Right atrium auricular region (tissue), 2 donors: ENCODE measurements around the gene SYNDIG1. TPM values are rescaled to one million over a fixed set of nuclear protein-coding genes. Genes with fewer than 3 reads are reported as not detected.

Experiments
- DNase-seq: peaks from one replicate; pipeline ENCODE4 v3.0.0-alpha.2; 2019; ENCODE audit warnings: low spot score
- H3K27ac ChIP-seq, 2 donors: fragments of 200-600 bp; sonication (generic); 1 replicate in 1 of 2; 2 replicates in 1 of 2; pipeline ENCODE4 v1.5.1; 2016 to 2019
- H3K27me3 ChIP-seq, 2 donors: fragments of 200-600 bp; sonication (generic); one replicate each; pipeline versions ENCODE4 v1.5.1 to v1.6.0; 2017 to 2019
- H3K36me3 ChIP-seq: fragments of 200-600 bp; sonication (generic); one replicate; pipeline ENCODE4 v1.5.1; 2016
- H3K4me1 ChIP-seq, 2 donors: fragments of 200-600 bp; sonication (generic); one replicate each; pipeline versions ENCODE4 v1.5.1 to v1.6.0; 2017 to 2019
- H3K4me3 ChIP-seq, 2 donors: fragments of 200-600 bp; sonication (generic); 1 replicate in 1 of 2; 2 replicates in 1 of 2; pipeline ENCODE4 v1.5.1; 2017 to 2019; ENCODE audit warnings: mild to moderate bottlenecking in 1 of 2, moderate library complexity in 1 of 2
- H3K9me3 ChIP-seq, 2 donors: fragments of 200-600 bp; sonication (generic); one replicate each; pipeline ENCODE4 v1.5.1; 2019
- CTCF ChIP-seq, 2 donors: fragments of 200-600 bp; sonication (generic); IDR thresholded peaks; one replicate each; pipeline ENCODE4 v1.5.1; 2019; ENCODE audit warnings: antibody characterized with exemption in 2 of 2
- total RNA-seq, 2 donors: library from RNA; depleted of rRNA; stranded (reverse); fragments of >200 nt; gene quantifications; one replicate each; pipeline ENCODE4 v1.1.0, GENCODE V29; 2016

SYNDIG1 gene
- total RNA-seq, 2 donors from 2014 or later: 21.7 to 38.1 TPM

GRCh38 chr20:24494460-24494920 is 25.1 kb downstream of the SYNDIG1 start:
- TF ChIP-seq CTCF (IDR thresholded peaks at IDR 0.05): no peak
- Histone ChIP-seq H3K27me3 (no peaks in the 10 kb centered on the region), H3K27ac (no peak overlapping the region), H3K9me3 (no peaks in the 10 kb centered on the region), H3K4me3 (no peak overlapping the region), H3K36me3 (no peaks in the 10 kb centered on the region), H3K4me1 (peaks cover 0 to 11% of the 10 kb centered on the region in 2 donors)
- no peak for DNase-seq

GRCh38 chr20:24495266-24495665 is 25.8 kb downstream of the SYNDIG1 start:
- no peaks in the 10 kb centered on the region for H3K36me3 ChIP-seq

GRCh38 chr20:24497851-24498250 is 28.4 kb downstream of the SYNDIG1 start:
- Histone ChIP-seq H3K9me3 (no peaks in the 10 kb centered on the region), H3K4me3 (no peak overlapping the region)
- TF ChIP-seq CTCF (IDR thresholded peaks at IDR 0.05): no peak

More at GRCh38 chr20:24495266-24495665, 25.8 kb downstream of the SYNDIG1 start:
- H3K9me3 ChIP-seq: no peaks in the 10 kb centered on the region
- no peak overlapping the region for H3K27ac ChIP-seq
- no peak for DNase-seq
- TF ChIP-seq CTCF (IDR thresholded peaks at IDR 0.05): no peak
- H3K4me3 ChIP-seq: no peak overlapping the region
- peaks cover 0 to 11% of the 10 kb centered on the region in 2 donors for H3K4me1 ChIP-seq
- H3K27me3 ChIP-seq: no peaks in the 10 kb centered on the region

GRCh38 chr20:24498641-24499040 is 29.2 kb downstream of the SYNDIG1 start:
- no peak for DNase-seq
- H3K4me3 ChIP-seq: no peak overlapping the region

More at GRCh38 chr20:24497851-24498250, 28.4 kb downstream of the SYNDIG1 start:
- H3K27ac ChIP-seq: no peak overlapping the region
- H3K36me3 ChIP-seq: no peaks in the 10 kb centered on the region
- H3K4me1 ChIP-seq: peaks cover 0 to 17% of the 10 kb centered on the region in 2 donors
- no peak for DNase-seq
- H3K27me3 ChIP-seq: no peaks in the 10 kb centered on the region

GRCh38 chr20:24499472-24499871 is 30.0 kb downstream of the SYNDIG1 start:
- Histone ChIP-seq H3K36me3 (no peaks in the 10 kb centered on the region), H3K27ac (no peak overlapping the region), H3K9me3 (no peaks in the 10 kb centered on the region), H3K27me3 (no peaks in the 10 kb centered on the region), H3K4me1 (peaks cover 0 to 21% of the 10 kb centered on the region in 2 donors), H3K4me3 (no peak overlapping the region)
- no peak for DNase-seq
- TF ChIP-seq CTCF (IDR thresholded peaks at IDR 0.05): no peak

More at GRCh38 chr20:24498641-24499040, 29.2 kb downstream of the SYNDIG1 start:
- Histone ChIP-seq H3K27ac (no peak overlapping the region), H3K4me1 (peaks cover 0 to 21% of the 10 kb centered on the region in 2 donors), H3K36me3 (no peaks in the 10 kb centered on the region), H3K27me3 (no peaks in the 10 kb centered on the region), H3K9me3 (no peaks in the 10 kb centered on the region)
- no peak for TF ChIP-seq CTCF (IDR thresholded peaks at IDR 0.05)
